Limb (tissue), 2 donors: ENCODE data around the gene HEG1.
"Not testable (repeated sequence)": the region's sequence is repeated elsewhere in the genome, so short reads cannot be mapped to it uniquely, and the experiment has no call there.

Source experiments
- DNase-seq, 2 donors: peaks; one replicate each; pipeline ENCODE4 v3.0.0-alpha.2; 2016; ENCODE audit errors: extremely low spot score in 2 of 2

The HEG1 gene, protein sequence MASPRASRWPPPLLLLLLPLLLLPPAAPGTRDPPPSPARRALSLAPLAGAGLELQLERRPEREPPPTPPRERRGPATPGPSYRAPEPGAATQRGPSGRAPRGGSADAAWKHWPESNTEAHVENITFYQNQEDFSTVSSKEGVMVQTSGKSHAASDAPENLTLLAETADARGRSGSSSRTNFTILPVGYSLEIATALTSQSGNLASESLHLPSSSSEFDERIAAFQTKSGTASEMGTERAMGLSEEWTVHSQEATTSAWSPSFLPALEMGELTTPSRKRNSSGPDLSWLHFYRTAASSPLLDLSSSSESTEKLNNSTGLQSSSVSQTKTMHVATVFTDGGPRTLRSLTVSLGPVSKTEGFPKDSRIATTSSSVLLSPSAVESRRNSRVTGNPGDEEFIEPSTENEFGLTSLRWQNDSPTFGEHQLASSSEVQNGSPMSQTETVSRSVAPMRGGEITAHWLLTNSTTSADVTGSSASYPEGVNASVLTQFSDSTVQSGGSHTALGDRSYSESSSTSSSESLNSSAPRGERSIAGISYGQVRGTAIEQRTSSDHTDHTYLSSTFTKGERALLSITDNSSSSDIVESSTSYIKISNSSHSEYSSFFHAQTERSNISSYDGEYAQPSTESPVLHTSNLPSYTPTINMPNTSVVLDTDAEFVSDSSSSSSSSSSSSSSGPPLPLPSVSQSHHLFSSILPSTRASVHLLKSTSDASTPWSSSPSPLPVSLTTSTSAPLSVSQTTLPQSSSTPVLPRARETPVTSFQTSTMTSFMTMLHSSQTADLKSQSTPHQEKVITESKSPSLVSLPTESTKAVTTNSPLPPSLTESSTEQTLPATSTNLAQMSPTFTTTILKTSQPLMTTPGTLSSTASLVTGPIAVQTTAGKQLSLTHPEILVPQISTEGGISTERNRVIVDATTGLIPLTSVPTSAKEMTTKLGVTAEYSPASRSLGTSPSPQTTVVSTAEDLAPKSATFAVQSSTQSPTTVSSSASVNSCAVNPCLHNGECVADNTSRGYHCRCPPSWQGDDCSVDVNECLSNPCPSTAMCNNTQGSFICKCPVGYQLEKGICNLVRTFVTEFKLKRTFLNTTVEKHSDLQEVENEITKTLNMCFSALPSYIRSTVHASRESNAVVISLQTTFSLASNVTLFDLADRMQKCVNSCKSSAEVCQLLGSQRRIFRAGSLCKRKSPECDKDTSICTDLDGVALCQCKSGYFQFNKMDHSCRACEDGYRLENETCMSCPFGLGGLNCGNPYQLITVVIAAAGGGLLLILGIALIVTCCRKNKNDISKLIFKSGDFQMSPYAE (N-terminal part only)

GRCh38 chr3:125055913-125056745 is at the start of gene HEG1:
HEG1 (minus strand) TSS chr3:125055997; CDS start chr3:125055890, 107 bp downstream.
- peak in 1 of 2 donors; percentile 83 for DNase-seq

GRCh38 chr3:125105116-125105515 is 49.3 kb upstream of the HEG1 start:
- no peak for DNase-seq

DNA sequence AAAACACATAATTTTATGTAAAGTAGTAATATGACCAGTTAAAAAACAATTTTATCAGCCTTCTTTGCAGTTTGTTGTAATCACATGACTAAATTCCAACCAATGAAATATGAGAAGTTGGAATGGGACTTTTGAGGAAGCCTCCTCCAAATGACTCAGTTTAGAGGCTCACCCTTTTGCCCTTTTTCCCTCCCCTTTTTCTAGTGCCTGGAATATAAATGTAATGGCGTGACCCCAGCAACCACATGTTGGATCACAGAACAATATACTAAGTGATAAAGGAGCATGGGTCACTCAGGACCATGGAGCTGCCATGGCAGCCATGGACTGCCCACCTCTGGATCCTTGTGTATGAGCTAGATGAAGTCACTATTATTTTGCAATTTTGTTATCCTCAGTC is 48.8 kb upstream of the HEG1 start:
- DNase-seq, result no peak

- no peak for DNase-seq
These were observed 47.6 kb upstream of the HEG1 start for GRCh38 chr3:125103406-125103805.

DNA sequence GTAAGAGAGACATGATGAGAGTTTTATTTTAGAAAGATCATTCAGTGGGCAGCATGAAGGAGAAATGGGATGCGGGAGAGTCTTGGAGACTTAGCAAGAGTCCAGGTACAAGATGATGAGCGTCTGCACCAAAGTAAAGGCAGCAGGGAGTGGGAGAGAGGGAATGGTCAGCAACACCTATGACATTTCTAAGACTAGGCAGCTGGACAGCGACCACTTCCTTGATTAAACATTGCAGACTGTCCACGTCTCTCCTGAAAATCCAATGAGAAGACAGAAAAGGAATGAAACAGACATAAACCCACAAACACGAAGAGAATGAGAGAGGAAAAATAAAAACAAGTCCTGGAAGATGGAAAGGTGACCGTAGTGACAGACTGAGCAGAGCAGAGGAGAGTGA is 46.7 kb upstream of the HEG1 start:
- no peak for DNase-seq

- DNase-seq, result no peak
These were observed 43.0 kb upstream of the HEG1 start for GRCh38 chr3:125098611-125099291.

GRCh38 chr3:125090649-125091048 is 34.9 kb upstream of the HEG1 start:
- DNase-seq, result no peak

GRCh38 chr3:125087768-125088391 is 32.1 kb upstream of the HEG1 start:
- DNase-seq, result no peak

DNA sequence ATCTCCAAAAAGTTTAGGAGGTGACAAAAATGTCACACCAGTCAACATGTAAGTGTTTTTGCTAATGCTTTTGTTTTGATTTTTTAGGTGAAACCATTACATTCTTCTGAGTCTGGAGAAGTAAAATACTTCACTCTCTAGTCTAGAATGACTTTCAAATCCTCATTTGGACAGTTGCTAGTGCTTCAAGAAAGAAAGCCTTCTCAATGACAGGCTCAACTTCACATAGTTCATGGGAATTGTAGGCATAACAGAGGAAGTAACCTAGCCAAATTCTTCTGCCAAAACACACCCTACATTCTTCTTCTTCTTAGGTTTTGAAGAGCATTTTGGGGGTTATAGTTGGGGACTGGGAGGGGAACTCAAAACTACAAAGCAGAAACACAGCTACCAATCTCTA is 29.4 kb upstream of the HEG1 start:
- DNase-seq, result no peak

DNA sequence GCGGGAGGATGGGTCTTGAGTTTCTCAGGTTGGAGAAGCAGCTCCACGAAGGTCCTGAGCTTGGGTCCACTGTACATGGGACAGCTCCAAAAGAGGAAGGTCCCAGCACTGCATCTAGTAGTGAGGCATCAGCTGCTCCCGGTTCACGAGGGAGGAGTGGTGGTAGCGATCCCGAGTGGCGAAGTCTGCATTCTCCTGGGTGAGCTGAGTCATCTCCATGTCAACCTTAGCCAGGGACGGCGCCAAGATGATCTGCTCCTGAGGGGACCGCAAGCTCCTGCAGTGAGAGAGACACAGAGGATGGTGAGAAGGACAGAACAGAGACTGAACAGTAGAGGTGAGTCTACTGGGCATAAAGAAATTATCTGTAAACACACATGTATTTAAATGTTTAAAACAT is 28.0 kb upstream of the HEG1 start:
- DNase-seq, result no peak

DNA sequence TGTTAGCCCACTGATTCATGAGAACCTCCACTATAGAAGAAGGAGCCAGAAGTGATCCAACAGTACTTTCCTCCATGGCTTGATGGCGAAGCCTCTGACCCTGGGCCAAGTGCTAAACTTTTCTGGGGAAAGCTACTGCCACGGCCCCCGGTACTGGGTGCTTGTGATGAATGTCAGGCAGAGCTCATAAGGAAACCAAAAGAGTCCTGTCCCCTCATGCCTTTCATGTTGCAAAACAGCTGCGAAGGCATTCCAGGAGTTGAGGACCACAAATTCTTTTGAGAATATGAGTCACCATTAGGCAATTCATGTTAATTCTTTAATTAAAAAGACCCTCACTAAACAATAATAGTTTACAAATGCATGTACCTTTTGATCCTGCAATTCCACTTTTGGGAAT is 26.5 kb upstream of the HEG1 start:
- DNase-seq, result not testable (repeated sequence)

DNA sequence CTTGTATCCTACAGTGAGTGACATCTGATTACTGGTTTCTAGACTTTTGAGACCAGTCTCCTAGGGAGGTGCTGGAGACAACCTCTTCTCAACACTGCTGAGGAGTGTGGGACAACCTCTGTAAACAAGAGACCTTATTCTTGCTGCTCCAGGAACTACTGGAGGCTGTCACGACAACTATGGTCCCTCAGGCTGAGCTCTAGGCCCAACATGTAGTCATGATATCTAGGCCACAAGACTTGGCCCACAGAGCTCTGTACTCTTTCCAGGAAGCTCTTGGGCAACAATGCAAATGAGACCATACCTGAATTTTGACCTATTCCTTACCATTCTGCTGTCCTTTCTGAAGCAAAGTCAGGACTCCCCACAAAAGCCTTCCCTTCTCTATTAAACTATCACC is 24.3 kb upstream of the HEG1 start:
- no peak for DNase-seq

- DNase-seq, result no peak
These were observed 23.9 kb upstream of the HEG1 start for GRCh38 chr3:125079675-125080045.

DNA sequence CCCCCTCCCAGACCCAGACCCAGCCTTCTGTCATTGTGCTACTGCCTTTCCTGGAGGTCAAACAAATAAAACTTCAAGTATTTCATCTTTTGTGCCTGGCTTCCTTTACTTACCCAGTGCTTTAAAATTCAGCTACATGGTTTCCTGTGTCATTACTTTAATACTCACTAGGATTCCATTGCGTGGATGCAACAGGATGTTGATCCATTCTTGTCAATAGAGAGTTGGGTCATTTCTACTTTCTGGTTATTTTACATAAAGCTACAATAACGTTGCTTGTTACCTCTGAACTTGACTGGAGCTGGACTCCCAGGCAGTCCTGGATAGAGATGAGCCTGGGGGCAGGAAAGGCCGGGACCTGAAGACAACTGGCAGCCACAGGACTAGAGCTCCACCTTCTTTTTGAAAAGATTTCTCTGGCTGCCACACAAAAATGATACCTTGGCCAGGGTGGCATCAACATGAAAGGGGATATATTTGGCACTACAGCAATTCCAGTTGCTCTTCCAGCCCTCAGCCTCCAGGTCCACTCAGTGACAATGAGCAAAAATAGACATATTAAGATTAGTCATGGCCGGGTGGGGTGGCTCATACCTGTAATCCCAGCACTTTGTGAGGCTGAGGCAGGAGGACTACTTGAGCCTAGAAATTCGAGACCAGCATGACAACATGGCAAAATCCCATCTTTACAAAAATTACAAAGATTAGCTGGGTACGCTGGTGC is 23.3 kb upstream of the HEG1 start:
- DNase-seq, result no peak

DNA sequence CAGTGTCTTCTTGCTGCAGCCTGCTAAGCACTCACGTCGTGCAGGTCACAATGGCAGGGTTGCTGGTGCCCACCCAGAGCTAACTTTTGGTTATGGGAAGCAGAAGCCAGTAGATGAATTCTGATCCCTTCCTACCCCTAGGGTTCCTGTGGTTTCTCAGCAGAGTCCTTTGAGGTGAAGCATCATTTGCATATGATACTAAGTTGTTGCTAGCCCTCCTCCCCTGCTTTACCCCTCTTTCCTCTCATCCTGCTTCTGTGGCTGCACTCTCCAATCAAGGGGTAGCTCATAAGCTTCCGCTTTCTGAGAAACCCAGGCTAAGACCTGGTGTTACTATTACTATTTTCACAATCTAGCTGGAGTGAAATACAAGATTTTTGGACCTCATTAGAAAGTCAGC is 22.1 kb upstream of the HEG1 start:
- no peak for DNase-seq

GRCh38 chr3:125076464-125076863 is 20.7 kb upstream of the HEG1 start:
- no peak for DNase-seq

DNA sequence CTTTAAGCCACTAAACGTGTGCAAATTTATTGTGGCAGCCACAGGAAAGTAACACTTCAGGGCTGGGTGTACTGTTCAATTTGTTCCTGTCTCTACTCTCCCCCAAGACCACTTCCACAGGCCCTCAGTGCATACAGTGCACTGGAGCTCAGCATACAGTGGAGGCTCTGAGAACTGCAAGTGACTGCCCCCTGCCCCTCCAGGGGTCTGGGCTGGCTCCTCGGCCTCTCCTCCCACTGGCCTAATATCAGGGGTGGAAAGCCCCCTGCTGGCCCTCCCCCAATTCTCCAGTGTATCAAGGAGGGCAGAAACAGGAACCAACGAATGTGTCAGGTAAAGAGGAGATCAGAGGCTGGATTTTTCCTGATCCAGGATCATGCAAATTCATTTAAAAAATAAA is 19.9 kb upstream of the HEG1 start:
- DNase-seq, result no peak

GRCh38 chr3:125073390-125073905 is 17.7 kb upstream of the HEG1 start:
- no peak for DNase-seq
